CD4-positive, alpha-beta T cell treated with Interleukin-12 subunit alpha and Interleukin-12 subunit beta, for 1 hour (primary cell): ENCODE data around the gene UQCC2.
A peak's percentile ranks its signal among the peaks of the same experiment; 100 is the strongest.

Experiments used
- DNase-seq: peaks from one replicate; pipeline ENCODE4 v3.0.0-alpha.2; 2020

UQCC2 gene

GRCh38 chr6:33711140-33712129 is at the start of gene UQCC2:
Gene UQCC2 (minus strand): TSS chr6:33711700. CDS start chr6:33711686, 14 bp downstream.
- peak; percentile 97 for DNase-seq

DNA sequence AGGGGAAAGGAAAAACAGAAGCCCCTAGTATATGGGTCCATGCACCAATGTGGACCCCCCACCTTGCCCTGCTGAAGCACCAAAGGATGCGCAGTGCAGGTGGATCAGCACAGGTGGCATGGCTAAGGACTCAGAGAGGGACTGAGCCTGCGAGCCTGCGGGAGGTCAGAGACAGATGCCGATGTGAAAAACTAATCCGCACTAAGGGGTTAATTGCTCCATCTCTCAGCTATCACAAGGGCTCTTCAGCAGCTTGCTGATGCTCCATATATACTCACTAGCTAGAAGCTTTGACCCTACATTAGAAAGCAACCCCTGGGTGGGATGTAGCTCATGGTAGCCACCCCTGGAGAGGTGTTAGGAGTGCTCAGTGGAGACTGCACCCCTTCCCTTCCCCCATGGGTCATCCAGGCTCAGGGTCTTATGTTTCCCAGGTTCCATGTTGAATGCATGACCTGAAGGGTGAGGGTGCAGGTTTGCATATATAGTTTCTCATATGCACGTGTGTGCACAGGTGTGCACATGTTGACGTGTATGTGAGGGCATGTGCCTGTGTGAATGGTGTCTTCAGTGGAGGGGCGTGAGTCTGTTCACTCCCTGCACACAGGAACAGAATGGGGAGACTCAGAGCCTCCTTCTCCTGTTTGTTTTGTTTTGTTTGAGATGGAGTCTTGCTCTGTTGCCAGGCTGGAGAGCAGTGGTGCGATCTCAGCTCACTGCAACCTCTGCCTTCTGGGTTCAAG is 48.6 kb upstream of the UQCC2 start:
- DNase-seq: no peak

DNA sequence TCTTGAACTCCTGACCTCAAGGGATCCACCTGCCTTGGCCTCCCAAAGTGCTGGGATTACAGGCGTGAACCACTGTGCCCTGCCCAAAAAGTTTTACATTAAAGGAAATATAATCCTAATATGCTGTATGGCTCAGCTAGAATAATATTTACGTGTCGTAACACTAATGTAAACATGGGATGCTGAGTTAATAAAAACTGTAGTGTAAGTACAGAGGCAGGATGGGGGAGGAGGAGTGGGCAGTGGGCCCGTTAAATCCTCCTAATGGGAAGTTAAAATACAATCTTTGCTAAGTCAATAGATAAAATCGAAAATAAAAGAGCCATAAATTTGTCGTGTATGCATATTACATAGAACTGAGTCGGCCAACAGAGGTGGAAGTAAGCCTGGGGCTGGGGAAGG is 47.3 kb upstream of the UQCC2 start:
- no peak for DNase-seq

DNA sequence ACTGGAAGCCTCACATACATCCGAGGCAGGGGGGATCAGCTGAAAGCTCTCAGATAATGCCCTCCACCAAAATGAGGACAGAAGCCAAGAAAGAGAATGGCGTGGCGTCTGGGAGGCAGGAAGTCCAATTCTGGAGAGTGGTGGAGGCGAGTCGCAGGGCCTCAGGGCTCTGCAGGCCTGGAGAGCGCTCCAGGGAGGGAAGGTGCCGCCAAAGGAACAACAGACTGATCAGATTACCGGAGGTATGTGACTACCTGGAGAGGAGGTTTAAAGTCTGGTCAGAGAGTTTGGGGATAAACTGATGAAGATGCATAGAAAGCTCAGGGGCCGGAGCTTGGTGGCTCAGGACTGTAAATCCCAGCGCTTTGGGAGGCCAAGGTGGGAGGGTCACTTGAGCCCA is 46.4 kb upstream of the UQCC2 start:
- no peak for DNase-seq

DNA sequence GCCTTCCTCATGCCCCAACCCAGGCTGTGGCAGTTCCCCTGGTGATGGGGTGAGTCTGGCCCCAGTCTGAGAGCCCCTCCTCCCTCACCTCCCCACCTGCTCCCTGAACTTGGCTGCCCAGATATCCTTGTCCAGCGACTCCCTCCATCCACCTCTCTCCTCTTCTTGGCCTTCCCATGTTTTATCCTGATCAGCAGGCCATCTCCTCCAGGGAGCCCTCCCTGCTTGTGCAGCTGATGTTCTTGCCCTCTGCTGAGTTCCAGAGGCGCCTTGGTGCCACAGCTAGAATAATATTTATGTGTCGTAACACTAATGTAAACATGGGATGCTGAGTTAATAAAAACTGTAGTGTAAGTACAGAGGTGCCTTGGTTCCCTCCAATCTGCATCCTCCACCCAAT is 45.6 kb upstream of the UQCC2 start:
- DNase-seq: no peak

DNA sequence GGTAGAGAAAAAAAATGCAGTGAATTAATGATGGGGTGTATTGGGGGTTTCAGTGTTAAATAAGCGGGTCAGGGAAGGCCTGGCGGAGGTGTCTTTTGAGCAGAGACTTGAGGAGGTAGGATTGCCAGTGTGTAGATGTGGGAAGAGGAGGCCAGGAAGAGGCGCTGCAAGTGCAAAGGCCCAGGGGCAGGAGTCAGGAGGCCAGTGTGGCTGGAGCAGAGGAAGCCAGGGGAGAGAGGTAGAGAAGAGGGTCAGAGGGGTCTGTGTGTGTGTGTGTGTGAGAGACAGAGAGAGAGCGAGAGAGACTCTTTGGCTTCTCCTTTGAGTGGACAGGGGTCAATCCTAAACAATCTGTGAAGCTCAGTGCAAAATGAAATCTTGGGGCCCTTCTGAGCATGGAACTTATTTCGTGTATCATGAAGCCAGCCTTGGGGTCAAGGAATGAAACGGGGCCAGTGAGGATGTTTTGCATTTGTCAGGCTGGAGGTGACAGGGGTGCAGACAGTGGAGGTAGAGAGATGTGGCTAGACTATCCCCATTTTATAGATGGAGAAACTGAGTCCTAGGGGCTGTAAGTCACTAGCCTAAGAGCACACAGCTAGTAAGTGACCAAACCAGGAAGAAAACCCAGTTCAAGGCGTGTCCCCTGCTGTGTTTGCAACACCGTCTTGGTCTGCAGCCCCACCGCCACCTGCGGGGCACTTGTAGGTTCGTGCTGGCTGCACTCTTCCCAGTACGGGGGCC is 44.9 kb upstream of the UQCC2 start:
- no peak for DNase-seq

GRCh38 chr6:33755070-33755869 is 43.8 kb upstream of the UQCC2 start:
- no peak for DNase-seq

- DNase-seq: no peak
Measured at GRCh38 chr6:33754222-33754621, 42.7 kb upstream of the UQCC2 start.

GRCh38 chr6:33752646-33753015 is 41.1 kb upstream of the UQCC2 start:
- no peak for DNase-seq

DNA sequence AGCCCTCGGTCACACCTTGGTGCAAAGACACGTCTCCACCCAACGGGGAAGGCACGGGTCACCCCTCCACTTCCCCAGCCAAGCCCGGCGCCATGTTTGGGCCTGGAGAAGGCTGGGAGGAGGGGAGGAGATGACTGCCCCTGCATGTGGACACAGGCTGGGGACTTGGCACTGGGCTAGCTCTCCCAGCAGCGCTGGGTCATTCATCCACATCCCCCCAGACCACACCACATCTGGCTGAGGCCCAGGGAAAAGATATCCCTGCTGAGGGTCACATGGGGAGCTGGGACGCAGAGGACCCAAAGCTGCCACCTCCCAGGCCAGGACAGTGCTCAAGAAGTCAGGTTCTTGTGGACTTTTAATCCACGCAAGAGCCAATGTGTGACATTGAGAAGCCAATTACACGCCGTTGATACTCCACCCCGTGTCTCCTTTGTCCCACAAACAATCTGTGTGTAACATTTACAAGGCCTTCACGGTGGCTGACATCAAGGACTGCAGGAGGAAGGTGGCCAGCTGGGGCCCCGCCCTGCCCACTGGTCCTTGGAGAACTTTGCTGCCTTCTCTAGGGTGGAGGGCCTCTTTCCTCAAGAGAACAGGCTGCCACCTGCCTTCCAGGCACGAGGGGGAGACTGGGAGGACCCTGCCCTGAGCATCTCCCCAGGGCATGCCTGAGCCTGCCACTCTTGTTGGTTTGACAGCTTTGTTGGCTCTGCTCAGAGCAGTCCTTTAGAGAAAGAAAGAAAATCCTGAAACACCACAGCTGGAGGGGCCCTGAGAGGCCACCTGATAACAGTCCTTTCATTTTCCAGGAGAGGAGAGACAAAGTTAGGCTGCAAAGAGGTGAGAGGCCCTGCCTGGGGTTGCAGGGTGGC is 40.5 kb upstream of the UQCC2 start:
- no peak for DNase-seq

DNA sequence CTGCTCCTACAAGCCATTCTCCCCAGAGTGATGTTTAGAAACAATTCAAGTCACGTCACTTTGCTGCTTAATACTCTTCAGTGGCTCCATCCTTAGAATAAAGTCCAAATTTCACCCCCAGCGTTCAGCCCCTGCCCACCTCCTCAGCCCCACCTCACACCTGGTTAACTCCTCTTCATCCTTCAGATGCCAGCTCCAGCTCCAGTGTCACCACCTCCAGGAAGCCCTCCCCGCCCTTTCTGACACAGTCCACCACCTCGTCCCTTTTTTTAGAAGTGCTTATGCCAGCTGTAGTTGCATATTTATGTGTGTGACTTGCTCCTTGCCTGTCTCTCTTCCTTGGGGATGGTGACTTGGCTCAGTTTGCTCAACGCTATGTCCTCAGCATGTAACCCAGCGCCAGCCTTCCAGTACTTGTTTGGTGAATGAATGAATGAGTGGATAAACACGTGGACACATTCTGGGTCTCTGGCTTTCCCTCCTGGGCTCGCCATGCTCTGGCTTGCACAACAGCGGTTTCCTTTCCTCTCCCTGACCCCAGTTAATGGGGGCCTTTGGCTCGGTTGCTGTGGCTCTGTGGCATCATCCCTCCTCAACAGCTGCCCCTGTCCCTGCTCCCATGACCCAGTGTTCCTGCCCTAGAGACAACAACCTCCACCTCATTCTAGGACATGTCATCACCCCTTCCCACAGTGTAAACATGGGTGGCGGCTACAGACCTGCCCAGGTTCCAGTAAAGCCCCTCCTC is 38.9 kb upstream of the UQCC2 start:
- no peak for DNase-seq

- DNase-seq: no peak
Measured at GRCh38 chr6:33749401-33749800, 37.9 kb upstream of the UQCC2 start.

DNA sequence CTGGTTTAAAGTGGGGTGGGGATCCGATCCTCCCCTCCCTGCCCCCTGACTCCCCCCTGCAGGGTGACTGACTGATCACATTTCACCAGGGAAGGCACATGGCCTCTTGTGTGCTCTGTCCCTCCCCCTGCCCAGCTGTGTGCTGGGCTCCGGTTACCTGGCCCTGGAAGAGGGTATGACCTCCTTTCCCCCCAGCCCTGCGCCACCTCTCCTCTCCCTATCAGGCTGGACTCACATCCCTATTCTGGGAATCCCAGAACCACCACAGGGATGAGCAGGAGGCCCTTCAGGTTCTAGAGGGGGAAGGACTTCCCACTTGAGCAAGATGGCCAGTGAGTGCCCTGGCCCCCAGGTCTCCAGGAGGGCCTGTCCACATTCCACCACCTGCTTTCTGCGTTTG is 37.3 kb upstream of the UQCC2 start:
- no peak for DNase-seq

DNA sequence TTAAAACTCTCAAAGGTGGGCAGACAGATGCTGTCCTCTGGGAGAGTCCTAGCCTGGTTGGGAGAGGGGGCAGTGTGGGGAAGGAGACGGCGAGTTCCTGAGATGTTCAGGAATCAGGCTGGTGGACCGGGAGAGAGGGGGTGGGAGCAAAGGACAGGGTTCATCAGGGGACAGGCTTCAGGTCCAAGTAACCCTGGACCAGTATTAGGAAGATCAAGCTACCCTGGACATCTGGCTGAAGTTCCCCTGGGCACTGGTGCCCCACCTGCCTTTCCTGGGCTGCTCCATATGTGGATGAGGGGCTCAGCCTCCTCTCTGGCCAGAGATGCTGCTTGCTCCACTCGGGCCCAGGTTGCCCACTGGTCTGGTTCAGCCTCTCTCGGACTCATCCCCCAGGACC is 36.3 kb upstream of the UQCC2 start:
- DNase-seq: no peak

- no peak for DNase-seq
Measured at GRCh38 chr6:33746651-33747100, 35.2 kb upstream of the UQCC2 start, which contains the start of gene IP6K3. Gene IP6K3 (minus strand): TSS chr6:33746905. CDS start chr6:33735476, 11,429 bp downstream.

GRCh38 chr6:33746036-33746600 is 34.6 kb upstream of the UQCC2 start:
- no peak for DNase-seq

DNA sequence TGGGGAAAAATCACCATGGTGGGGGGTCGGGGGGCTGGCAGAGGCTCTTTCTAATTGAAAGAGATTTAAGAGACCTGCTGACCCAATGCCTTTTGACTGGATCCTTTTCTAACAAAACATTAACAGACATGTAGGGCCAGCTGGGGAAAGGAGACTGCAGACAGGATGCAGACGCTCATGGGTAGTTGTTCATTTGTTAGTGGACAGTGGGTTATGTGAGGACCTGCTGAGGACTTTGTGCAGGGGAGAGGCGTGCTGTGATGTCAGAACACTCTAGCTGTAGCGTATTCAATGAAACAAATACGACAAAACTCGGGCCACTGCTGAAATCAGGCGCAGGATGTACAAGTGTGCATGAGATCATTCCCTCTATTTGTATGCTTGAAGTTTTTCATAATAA is 34.0 kb upstream of the UQCC2 start:
- no peak for DNase-seq

- DNase-seq: no peak
Measured at GRCh38 chr6:33744895-33745546, 33.5 kb upstream of the UQCC2 start.
